HAP-1 (cell line): ENCODE results near the gene CNTNAP2.

Source experiments
- DNase-seq, 2 experiments: peaks; one replicate each; pipeline ENCODE4 v3.0.0-alpha.2; 2016 to 2020; ENCODE audit warnings: low spot score in 2 of 2
- H3K27me3 ChIP-seq: fragments of 250-450 bp; sonication (Bioruptor Pico); 2 replicates; pipeline ENCODE4 v1.5.1; 2020; ENCODE audit warnings: low read depth, mild to moderate bottlenecking, moderate library complexity
- H3K36me3 ChIP-seq: fragments of 250-450 bp; sonication (Bioruptor Pico); replicated peaks from 2 replicates; pipeline ENCODE4 v1.5.1; 2020; ENCODE audit warnings: mild to moderate bottlenecking
- H3K4me1 ChIP-seq: fragments of 250-450 bp; sonication (Bioruptor Pico); 2 replicates; pipeline ENCODE4 v1.5.1; 2020; ENCODE audit warnings: mild to moderate bottlenecking
- H3K4me3 ChIP-seq: fragments of 250-450 bp; sonication (Bioruptor Pico); 2 replicates; pipeline ENCODE4 v1.5.1; 2020; ENCODE audit warnings: mild to moderate bottlenecking, moderate library complexity
- H3K9me3 ChIP-seq: fragments of 250-450 bp; sonication (Bioruptor Pico); 2 replicates; pipeline ENCODE4 v1.5.1; 2020; ENCODE audit warnings: mild to moderate bottlenecking, moderate library complexity
- in situ Hi-C: fragments of 300-500 bp; cut with MboI; formaldehyde crosslinking; loops from 3 replicates; pipeline ENCODE4 v1.14.3; 2020; ENCODE audit warnings: low sequenced_read_pairs, inconsistent platforms, mixed read lengths

The CNTNAP2 gene

GRCh38 chr7:147912946-147913638 is 1796.5 kb downstream of the CNTNAP2 start:
- peaks cover 11% of the 10 kb centered on the region for H3K4me1 ChIP-seq
- H3K4me3 ChIP-seq = no peak overlapping the region
- no peaks in the 10 kb centered on the region for H3K9me3 ChIP-seq
- H3K27me3 ChIP-seq = 0 out of 2 replicates have a peak, but pooled peaks cover 2% of the 10 kb centered on the region
- no peaks in the 10 kb centered on the region for H3K36me3 ChIP-seq
- in situ Hi-C loops = no loop called here
- DNase-seq = no peak

GRCh38 chr7:147915781-147916180 is 1799.2 kb downstream of the CNTNAP2 start:
- no peak for DNase-seq
- Histone ChIP-seq H3K36me3 (no peaks in the 10 kb centered on the region), H3K4me1 (no peaks in the 10 kb centered on the region), H3K9me3 (no peaks in the 10 kb centered on the region), H3K27me3 (no peaks in the 10 kb centered on the region), H3K4me3 (no peak overlapping the region)
- in situ Hi-C loops = no loop called here

DNA sequence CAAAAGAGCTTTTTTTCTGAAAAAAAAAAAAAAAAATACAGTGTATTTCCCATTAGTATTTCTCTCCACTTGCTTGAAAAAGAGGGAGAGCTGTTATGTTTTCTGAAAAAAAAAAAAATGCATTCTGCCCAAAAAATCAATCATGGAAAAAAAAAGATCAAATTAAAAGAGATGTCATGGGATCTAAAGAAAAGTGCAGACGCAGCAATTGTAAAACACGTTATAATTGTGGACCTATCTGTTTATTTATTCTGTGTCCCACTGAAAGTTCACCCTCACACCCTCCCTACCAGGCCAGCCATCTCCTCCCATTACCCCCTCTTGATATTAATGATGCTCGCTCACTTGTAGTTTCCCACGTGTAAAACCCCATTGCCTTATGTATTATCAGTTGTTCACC is 1800.0 kb downstream of the CNTNAP2 start:
- no peak for DNase-seq
- no peak overlapping the region for H3K4me3 ChIP-seq
- in situ Hi-C loops = no loop called here
- no peaks in the 10 kb centered on the region for H3K27me3 ChIP-seq
- H3K36me3 ChIP-seq = no peaks in the 10 kb centered on the region
- H3K9me3 ChIP-seq = no peaks in the 10 kb centered on the region
- H3K4me1 ChIP-seq = no peaks in the 10 kb centered on the region

GRCh38 chr7:147923841-147924240 is 1807.2 kb downstream of the CNTNAP2 start:
- no peaks in the 10 kb centered on the region for H3K4me1 ChIP-seq
- no peak overlapping the region for H3K4me3 ChIP-seq
- no peaks in the 10 kb centered on the region for H3K36me3 ChIP-seq
- DNase-seq = no peak
- H3K27me3 ChIP-seq = no peaks in the 10 kb centered on the region
- in situ Hi-C loops = no loop called here
- no peaks in the 10 kb centered on the region for H3K9me3 ChIP-seq

DNA sequence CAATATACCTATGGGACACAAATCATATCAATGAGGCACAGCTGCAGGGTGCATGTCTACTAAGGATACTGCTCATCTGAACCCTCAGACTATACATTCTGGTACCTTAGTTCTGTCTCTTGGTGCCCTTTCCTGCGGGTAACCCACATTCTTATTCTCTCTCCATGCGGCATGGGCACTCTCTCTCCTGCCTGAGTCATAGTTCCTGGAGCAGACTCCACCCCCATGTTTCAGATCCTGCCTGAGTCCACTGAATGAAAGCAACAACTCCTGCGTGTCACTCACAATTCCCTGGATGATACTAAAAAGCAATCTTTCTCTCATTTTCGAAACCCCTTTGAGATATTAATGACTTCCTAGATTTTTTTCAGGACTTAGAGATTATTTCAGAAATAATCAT is 1820.8 kb downstream of the CNTNAP2 start:
- H3K4me1 ChIP-seq = no peaks in the 10 kb centered on the region
- H3K36me3 ChIP-seq = no peaks in the 10 kb centered on the region
- H3K9me3 ChIP-seq = no peaks in the 10 kb centered on the region
- in situ Hi-C loops = no loop called here
- no peak for DNase-seq
- no peak overlapping the region for H3K4me3 ChIP-seq
- no peaks in the 10 kb centered on the region for H3K27me3 ChIP-seq

DNA sequence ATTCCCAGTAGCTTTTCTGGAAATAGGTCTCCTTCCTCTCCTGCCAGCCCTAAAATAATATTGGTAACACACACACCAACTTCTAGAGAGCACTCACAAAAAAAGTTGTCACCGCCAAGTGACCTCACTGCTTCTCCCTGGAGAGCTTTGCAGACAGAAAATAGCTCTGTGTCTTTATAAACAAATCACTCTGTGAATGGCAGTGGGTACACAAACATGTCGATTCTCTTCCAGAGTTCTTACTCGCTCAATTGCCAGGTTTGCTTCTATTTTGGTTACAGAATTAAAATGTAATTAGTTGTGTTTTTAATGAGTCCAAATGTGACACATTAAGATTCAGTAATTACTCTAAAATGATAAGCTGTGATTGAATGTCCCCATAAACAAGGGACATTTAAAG is 1824.8 kb downstream of the CNTNAP2 start:
- Histone ChIP-seq H3K4me1 (no peaks in the 10 kb centered on the region), H3K27me3 (no peaks in the 10 kb centered on the region), H3K36me3 (no peaks in the 10 kb centered on the region), H3K9me3 (no peaks in the 10 kb centered on the region), H3K4me3 (no peak overlapping the region)
- DNase-seq = no peak
- in situ Hi-C loops = no loop called here

DNA sequence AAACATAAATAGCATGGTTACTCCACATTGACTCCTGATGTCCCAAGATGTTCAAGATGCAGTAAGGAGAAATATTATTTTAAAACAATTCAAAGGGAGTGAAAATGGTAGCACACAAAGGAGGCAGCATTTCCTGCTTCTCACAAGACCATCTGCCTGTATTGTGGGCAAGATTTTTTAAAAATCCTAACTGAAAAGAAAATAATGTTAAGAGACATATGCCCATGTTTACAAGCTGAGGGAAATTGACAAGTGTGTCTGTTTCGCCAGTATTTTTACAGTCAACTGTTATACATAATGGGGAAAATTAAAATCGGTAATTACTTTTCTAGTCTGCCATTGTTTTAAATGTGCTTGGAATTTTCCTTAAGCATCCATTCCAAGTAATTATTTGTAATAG is 1827.7 kb downstream of the CNTNAP2 start:
- no peaks in the 10 kb centered on the region for H3K9me3 ChIP-seq
- H3K27me3 ChIP-seq = no peaks in the 10 kb centered on the region
- in situ Hi-C loops = no loop called here
- H3K36me3 ChIP-seq = no peaks in the 10 kb centered on the region
- no peaks in the 10 kb centered on the region for H3K4me1 ChIP-seq
- no peak overlapping the region for H3K4me3 ChIP-seq
- no peak for DNase-seq

GRCh38 chr7:147952918-147953317 is 1836.3 kb downstream of the CNTNAP2 start:
- Histone ChIP-seq H3K9me3 (no peaks in the 10 kb centered on the region), H3K4me1 (no peaks in the 10 kb centered on the region), H3K4me3 (no peak overlapping the region), H3K36me3 (no peaks in the 10 kb centered on the region), H3K27me3 (no peaks in the 10 kb centered on the region)
- in situ Hi-C loops = no loop called here
- DNase-seq = no peak

GRCh38 chr7:147968046-147968610 is 1851.5 kb downstream of the CNTNAP2 start:
- H3K4me1 ChIP-seq = peaks cover 3% of the 10 kb centered on the region
- H3K9me3 ChIP-seq = peaks cover 3% of the 10 kb centered on the region; the same call in 1 of the 2 replicates
- H3K36me3 ChIP-seq = no peaks in the 10 kb centered on the region
- no peaks in the 10 kb centered on the region for H3K27me3 ChIP-seq
- in situ Hi-C loops = no loop called here
- H3K4me3 ChIP-seq = no peak overlapping the region
- DNase-seq = peak; percentile 16 to 65

DNA sequence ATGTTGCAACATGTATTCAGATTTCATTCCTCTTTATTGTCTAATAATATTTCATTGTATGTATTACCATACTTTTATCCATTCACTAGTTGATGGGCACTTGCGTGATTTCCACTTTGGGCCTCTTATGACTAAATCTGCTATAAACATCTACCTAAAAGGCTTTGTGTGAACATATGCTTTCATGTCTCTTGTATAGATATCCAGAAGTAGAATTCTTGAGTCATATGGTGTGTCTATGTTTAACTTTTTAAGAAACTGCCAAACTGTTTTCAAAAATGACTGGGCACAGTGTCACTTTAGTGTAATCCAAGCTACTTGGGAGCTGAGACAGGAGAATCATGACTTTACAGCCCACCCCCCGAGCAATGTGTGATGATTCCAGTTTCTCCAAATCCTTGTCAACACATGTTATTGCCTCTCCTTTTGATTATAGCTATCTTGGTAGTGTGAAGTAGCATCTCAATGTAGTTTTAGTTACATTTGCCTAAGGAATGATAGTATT is 1855.1 kb downstream of the CNTNAP2 start:
- Histone ChIP-seq H3K27me3 (no peaks in the 10 kb centered on the region), H3K4me1 (peaks cover 3% of the 10 kb centered on the region), H3K9me3 (peaks cover 3% of the 10 kb centered on the region; the same call in 1 of the 2 replicates), H3K36me3 (no peaks in the 10 kb centered on the region), H3K4me3 (no peak overlapping the region)
- DNase-seq = no peak
- in situ Hi-C loops = no loop called here

DNA sequence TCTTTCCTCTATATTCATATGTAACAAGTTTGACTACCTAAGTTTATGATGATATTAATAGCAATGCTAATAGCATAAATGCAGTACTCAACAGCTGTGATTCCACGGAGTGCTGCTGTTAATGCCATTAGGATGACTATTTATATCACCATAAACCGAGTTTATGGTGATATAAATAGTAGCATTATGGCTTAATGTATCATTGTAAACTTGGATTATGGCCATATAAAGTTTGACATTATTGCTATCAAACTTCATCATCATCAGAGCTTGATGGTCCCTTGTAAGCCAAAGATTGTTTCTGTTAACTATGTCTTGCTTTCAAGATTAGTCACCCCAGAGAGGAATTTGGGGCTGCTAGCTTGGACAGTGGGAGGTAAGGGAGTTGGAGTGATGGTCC is 1861.6 kb downstream of the CNTNAP2 start:
- in situ Hi-C loops = no loop called here
- Histone ChIP-seq H3K4me1 (no peaks in the 10 kb centered on the region), H3K36me3 (no peaks in the 10 kb centered on the region), H3K27me3 (no peaks in the 10 kb centered on the region), H3K4me3 (no peak overlapping the region), H3K9me3 (no peaks in the 10 kb centered on the region)
- DNase-seq = no peak

- in situ Hi-C loops = no loop called here
- DNase-seq = no peak
- no peaks in the 10 kb centered on the region for H3K27me3 ChIP-seq
- no peak overlapping the region for H3K4me3 ChIP-seq
- no peaks in the 10 kb centered on the region for H3K4me1 ChIP-seq
- no peaks in the 10 kb centered on the region for H3K36me3 ChIP-seq
- no peaks in the 10 kb centered on the region for H3K9me3 ChIP-seq
Observed at GRCh38 chr7:147978651-147979050, 1862.0 kb downstream of the CNTNAP2 start.

- Histone ChIP-seq H3K27me3 (no peaks in the 10 kb centered on the region), H3K9me3 (no peaks in the 10 kb centered on the region), H3K4me1 (peaks cover 2% of the 10 kb centered on the region; the same call in 1 of the 2 replicates), H3K4me3 (no peak overlapping the region), H3K36me3 (no peaks in the 10 kb centered on the region)
- no peak for DNase-seq
- in situ Hi-C loops = no loop called here
Observed at GRCh38 chr7:147980826-147981813, 1864.5 kb downstream of the CNTNAP2 start.

DNA sequence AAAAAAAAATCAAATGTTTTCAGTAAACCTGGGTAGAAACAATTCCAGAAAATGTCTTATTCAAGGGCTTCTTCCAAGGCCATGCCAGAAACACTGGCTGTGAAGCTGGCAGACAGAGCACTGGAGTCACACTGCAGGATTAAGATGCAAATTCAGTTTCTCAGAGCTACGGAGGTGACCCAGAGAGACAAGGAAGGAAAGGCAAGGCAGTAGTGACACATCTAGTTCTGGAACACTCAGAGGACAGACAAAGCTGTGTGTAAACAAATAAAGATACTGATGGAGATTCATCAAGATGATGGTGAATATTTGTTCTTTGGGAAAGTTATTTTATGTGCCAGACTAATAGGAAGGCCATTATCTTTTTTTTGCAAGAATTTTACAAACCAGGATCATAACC is 1865.7 kb downstream of the CNTNAP2 start:
- in situ Hi-C loops = no loop called here
- Histone ChIP-seq H3K9me3 (no peaks in the 10 kb centered on the region), H3K4me1 (peaks cover 3% of the 10 kb centered on the region; the same call in 1 of the 2 replicates), H3K4me3 (no peak overlapping the region), H3K27me3 (no peaks in the 10 kb centered on the region), H3K36me3 (no peaks in the 10 kb centered on the region)
- no peak for DNase-seq
